Measurements from ENCODE around the gene STX18.

The STX18 gene

GRCh38 chr4:4405358-4405962, 136.4 kb downstream of the STX18 start:
- DNase-seq (ENCODE audit: low read depth in 2 of 2): no peak

GRCh38 chr4:4402966-4403365, 138.9 kb downstream of the STX18 start:
- no peak for DNase-seq (ENCODE audit: low read depth in 2 of 2)

GRCh38 chr4:4401036-4401435, 140.8 kb downstream of the STX18 start:
- DNase-seq (ENCODE audit: low read depth in 2 of 2): no peak

- DNase-seq (ENCODE audit: low read depth in 2 of 2): no peak
These were observed 143.4 kb downstream of the STX18 start for GRCh38 chr4:4398430-4398829.

GRCh38 chr4:4397441-4397819, 144.4 kb downstream of the STX18 start:
- no peak for DNase-seq (ENCODE audit: low read depth in 2 of 2)

- DNase-seq (ENCODE audit: low read depth in 2 of 2): no peak
These were observed 145.0 kb downstream of the STX18 start for GRCh38 chr4:4396628-4397440.

GRCh38 chr4:4395849-4396627, 145.8 kb downstream of the STX18 start:
- no peak for DNase-seq (ENCODE audit: low read depth in 2 of 2)

- no peak for DNase-seq (ENCODE audit: low read depth in 2 of 2)
These were observed 146.5 kb downstream of the STX18 start for GRCh38 chr4:4395371-4395770.

- DNase-seq (ENCODE audit: low read depth in 2 of 2): no peak
These were observed 147.2 kb downstream of the STX18 start for GRCh38 chr4:4394644-4395043.

GRCh38 chr4:4392501-4393183, 149.2 kb downstream of the STX18 start:
- no peak for DNase-seq (ENCODE audit: low read depth in 2 of 2)

- no peak for DNase-seq (ENCODE audit: low read depth in 2 of 2)
These were observed 150.0 kb downstream of the STX18 start for GRCh38 chr4:4391866-4392265.

- DNase-seq (ENCODE audit: low read depth in 2 of 2): no peak
These were observed 151.2 kb downstream of the STX18 start for GRCh38 chr4:4390515-4391240.

GRCh38 chr4:4390046-4390445, 151.8 kb downstream of the STX18 start:
- DNase-seq (ENCODE audit: low read depth in 2 of 2): no peak

GRCh38 chr4:4388836-4389575, 152.8 kb downstream of the STX18 start:
- no peak for DNase-seq (ENCODE audit: low read depth in 2 of 2)

GRCh38 chr4:4388311-4388790, 153.5 kb downstream of the STX18 start:
- DNase-seq (ENCODE audit: low read depth in 2 of 2): no peak

- no peak for DNase-seq (ENCODE audit: low read depth in 2 of 2)
These were observed 154.1 kb downstream of the STX18 start for GRCh38 chr4:4387531-4388310.

- DNase-seq (ENCODE audit: low read depth in 2 of 2): no peak
These were observed 155.0 kb downstream of the STX18 start, which contains the start of gene NSG1 for GRCh38 chr4:4386736-4387392. NSG1 (plus strand) TSS chr4:4387102; CDS start chr4:4387630, 528 bp downstream.

- no peak for DNase-seq (ENCODE audit: low read depth in 2 of 2)
These were observed 155.5 kb downstream of the STX18 start for GRCh38 chr4:4386296-4386735.

GRCh38 chr4:4385729-4386295, 156.0 kb downstream of the STX18 start:
- no peak for DNase-seq (ENCODE audit: low read depth in 2 of 2)
